Uterus (tissue), 2 donors: Measurements from ENCODE around the gene BTBD6.

Source experiments
- CTCF ChIP-seq, 4 experiments: fragments of 200-600 bp in 2 of 4; fragments of 450-650 bp in 2 of 4; sonication (generic) in 2 of 4; IDR thresholded peaks; one replicate each; pipeline ENCODE4 v1.5.1; 2016 to 2019; ENCODE audit warnings: antibody characterized with exemption in 4 of 4, mild to moderate bottlenecking in 2 of 4, moderate library complexity in 1 of 4
- POLR2A ChIP-seq, 2 donors: fragments of 450-650 bp; IDR thresholded peaks; one replicate each; pipeline ENCODE4 v1.6.1; 2016; ENCODE audit warnings: antibody characterized with exemption in 2 of 2, mild to moderate bottlenecking in 1 of 2, moderate library complexity in 1 of 2

GRCh38 chr14:105299654-105300541 lies 51.6 kb downstream of the BTBD6 start:
- TF ChIP-seq CTCF (IDR thresholded peaks at IDR 0.05) (no peak), POLR2A (IDR thresholded peaks at IDR 0.05) (no peak)
